Stimulated activated CD4-positive, alpha-beta T cell treated with anti-CD3 and anti-CD28 coated beads, Interleukin-12 subunit alpha, Interleukin-12 subunit beta, amount 100 ng/mL, for 4 hours (primary cell): ENCODE data around the gene THEMIS2.

Source experiments
- DNase-seq: peaks from one replicate; pipeline ENCODE4 v3.0.0-alpha.2; 2020

THEMIS2 gene

DNA sequence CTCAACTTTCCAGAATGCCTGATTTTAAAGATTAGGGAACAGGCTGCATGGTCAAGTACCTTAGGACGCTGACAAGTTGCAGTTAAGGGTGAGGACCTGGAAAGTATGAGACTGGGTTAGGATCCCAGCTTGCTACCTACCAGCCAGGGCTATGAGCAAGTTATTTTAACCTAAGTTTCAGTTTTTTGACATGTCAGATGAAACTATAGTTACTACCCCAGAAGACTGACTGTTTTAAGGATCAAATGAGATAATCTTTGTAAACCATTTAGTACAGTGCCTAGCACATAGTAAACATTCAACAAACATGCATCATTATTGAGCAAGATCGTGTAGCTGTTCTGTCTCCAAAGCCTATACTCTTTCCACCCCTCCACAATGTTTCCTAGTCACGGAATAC lies 14.4 kb downstream of the THEMIS2 start:
- no peak for DNase-seq

DNA sequence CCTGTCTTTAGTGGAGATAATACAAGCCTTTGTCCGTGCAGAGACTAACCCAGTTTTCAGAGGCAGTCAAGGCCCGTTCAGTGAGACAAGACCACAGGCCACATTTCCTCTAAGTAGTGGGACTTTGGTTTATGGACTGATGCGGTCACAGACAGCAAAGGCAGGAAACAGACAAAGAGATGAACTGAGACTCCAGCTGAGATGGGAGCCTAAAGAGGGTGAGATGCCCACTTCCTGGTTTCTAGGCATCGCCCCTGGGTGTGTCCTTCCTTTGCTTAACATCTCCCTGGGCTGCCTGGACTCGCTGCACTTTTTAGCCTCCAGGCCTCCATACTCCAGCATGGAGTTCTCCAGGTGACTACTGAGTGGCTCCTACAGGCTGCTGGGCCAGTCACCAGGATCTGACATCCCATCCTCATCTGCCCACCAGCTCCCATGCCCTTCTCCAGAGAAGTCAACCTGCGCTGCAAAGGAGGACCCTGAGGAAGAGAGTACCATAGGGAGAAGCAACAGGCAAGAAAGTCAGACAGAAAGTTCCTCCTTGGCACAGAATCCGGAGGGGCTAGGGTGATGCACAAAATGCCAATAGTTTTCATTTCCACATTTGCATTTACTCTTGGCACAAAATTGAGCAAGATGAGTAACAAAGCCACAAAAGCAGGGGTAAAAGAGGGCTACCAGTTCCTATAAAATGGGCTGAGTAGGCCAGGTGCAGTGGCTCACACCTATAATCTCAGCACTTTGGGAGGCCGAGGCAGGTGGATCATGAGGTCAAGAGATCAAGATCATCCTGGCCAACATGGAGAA lies 15.1 kb downstream of the THEMIS2 start:
- no peak for DNase-seq

DNA sequence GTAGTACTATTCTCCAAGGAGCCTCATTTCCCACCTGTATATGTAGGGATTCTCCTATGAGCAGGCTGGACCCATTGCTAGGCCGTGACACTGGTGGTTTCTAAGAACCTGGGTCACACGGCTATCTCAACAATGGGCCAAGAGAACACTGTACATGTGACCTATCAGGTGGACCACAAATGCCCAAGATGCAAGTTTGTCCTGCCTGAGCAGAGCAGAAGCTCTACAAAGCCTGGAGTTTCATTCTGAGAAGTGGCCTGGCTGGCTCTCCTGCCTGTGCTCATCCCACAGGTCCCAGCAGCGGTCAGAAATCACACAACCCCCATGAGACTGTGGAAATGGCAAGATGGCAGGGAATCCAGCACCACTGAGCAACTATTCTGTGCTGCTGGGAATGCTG lies 17.2 kb downstream of the THEMIS2 start:
- DNase-seq = no peak

DNA sequence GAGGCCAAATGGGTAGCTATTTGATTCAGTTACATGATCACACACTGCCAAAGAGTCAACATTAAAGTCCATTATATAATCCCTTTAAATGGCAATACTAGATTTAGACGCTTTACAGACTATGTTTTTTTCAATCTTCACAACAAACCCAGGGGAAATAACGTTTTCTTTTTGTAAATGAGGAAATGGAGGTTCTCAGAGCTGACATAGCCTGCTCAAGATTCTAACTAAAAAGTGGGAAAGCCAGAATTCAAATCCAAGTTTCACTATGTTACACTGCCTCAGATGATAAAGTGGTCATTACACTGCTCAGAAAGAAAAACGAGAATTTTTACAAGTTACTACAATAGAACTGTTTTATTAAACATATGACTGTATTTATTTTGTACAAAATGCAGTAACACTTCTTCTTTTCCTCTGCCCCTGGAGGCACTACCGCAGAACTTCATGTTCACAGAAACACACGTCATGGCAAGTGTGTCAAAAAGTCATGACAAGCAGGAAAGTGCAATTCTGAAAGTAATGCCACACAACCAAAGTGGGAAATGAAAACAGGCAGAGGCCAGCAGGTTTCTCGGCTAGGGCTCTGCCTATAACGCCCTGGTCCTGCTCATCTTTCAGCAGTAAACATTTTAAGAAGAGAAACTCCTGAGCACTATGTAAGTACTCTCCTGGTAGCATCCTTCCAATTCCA lies 19.0 kb downstream of the THEMIS2 start:
- DNase-seq = no peak

DNA sequence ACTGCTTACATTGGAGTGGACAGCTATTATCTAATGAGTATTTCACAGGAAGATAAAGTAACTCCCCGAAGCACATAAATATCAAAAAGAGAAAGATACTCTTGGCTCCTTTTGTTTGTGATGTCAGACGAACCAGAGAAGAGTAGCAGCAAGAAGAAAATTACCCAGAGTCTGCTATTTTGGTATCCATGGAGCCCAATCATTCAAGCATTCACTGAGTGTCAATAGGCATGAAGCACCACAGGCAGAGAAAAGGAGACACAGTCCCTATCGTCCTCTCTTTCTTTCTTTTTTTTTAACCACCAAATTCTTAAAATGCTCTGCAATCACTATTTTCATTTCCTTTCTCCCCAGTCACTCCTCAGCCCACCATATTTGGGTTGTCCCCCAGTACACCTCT lies 22.2 kb downstream of the THEMIS2 start:
- no peak for DNase-seq

DNA sequence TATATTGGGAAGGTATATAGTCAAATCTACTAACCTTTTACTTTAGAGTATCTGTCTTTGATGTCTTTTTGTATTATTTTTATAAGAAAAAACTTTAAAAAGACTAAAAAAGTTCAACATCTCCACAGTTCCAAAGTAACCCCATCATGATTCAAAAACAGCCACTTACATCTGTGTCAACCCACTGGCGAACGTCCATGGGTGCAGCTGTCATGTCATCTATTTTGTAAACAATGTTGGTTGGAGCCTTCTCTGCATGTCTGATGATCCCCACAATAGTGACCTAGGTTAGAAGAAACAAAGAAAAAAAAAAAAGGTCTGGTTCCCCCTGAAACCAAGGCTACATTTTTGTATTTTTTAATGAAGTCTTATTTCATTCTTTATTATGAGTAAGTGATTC lies 34.4 kb downstream of the THEMIS2 start:
- no peak for DNase-seq

DNA sequence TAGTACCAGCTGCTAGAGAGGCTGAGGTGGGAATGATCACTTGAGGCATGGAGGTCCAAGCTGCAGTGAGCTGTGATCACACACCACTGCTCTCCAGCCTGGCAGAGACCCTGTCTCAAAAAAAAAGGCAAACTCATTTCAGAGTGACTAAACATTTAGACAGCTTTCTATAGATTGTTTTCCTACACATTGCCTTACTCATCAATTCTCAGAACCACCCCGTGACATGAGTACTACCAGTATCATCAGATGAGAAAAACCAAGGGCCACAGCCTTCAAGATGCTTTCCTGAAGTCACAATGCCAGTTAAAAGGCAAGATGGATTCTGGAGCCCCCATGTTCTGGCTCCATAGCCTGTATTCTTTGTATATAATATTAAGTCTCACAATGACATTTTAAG lies 40.1 kb downstream of the THEMIS2 start:
- DNase-seq = no peak

DNA sequence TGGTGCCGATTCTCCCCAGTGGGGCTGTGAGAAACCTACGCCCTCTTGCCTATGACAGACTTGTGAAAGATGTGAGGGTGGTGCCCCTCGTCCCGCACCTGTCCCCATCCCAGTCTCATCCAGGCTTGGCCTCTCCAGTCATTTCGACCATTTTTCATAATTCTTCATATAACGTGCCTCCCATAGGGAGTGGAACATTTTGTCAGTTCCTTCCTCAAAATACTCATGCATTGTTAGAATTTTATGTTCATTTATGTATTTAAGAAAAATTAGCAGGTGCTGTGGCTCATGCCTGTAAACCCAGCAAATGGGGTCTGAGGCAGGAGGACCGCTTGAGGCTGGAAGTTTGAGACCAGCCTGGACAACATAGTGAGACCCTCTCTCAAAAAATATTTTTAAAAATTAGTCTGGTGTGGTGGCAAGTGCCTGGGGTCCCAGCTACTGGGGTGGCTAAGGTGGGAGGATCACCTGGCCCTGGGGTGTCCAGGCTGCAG lies 42.8 kb downstream of the THEMIS2 start:
- no peak for DNase-seq

DNA sequence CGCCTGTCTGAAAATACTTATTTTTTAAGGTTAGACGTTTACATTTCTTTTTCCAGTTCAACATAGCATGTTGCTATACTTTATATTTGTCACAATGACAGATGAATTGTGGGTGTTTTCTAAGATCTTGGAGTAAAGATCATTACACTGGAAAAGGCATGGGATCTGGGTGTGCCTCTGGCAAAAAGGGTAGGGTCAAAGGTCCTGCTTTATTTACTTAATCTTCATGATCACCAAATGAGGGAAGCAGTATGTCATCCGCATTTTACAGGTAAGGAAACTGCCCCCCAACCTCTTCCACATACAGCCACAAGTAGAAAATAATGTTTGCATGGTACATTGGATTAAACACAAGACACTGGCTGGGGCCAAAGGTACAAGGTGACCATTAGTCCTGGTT lies 49.9 kb downstream of the THEMIS2 start:
- no peak for DNase-seq

DNA sequence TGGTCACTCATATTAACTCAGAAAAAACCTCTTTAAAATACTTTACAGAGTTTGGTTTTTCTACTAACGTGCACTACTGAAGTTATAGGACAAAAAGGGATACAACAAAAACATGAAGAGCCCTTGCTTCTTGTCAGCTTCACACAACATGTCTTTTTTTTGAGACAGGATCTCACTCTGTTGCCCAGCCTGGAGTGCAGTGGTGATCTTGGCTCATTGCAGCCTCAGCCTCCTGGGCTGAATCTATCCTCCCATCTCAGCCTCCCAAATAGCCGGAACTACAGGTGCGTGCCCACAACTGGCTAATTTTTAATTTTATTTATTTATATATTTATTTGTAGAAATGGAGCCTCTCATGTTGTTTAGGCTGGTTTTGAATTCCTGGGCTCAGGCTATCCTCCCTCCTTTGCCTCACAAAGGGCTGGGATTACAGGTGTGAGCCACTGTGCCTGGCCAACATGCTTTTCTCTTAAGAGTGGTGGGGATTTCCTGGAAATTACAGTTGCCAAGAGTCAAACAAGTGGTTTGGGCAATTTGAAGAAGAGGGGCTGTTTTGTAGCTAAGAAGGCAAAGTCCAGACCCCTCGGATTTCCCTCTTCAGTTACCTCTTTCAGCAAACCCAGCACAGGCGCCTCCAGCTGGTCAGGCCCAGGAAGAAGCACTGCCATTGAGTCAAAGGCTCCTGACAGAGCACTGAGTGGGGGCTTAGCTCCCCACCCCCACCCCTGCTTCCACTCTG lies 56.0 kb downstream of the THEMIS2 start:
- DNase-seq = no peak

DNA sequence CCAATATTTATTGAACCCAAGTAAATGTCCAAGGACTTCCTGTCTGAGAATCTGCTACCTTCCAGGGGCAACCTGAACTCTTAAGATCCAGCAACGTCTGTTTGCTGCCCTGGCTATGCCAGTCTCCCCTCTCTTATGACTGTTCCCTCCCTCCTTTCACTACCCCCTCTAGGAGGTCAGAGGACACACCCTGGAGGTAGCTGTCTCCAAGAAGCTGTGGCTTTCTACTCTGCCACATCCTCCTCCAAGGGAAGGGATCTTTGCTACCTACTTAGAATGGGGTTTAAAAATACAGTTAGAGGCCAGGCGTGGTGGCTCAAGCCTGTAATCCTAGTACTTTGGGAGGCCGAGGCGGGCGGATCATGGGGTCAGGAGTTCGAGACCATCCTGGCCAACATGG lies 58.8 kb downstream of the THEMIS2 start:
- no peak for DNase-seq

DNA sequence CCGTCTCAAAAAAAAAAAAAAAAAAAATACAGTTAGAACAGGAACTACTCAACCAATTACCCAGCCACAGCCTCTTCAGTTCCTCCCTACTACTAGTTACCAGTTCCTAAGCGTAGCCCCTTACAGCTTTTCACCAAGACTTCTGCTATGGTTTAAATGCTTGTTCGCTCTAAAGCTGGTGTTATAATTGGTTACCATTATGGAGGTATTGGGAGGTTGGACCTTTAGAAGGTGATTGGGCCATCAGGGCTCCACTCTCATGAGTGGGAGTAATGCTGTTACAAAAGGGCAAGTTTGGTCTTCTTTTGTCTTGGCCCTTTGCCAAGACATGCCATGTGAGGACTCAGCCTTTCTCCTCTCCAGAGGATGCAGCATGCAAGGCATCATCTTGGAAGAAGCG lies 59.4 kb downstream of the THEMIS2 start:
- DNase-seq = no peak

DNA sequence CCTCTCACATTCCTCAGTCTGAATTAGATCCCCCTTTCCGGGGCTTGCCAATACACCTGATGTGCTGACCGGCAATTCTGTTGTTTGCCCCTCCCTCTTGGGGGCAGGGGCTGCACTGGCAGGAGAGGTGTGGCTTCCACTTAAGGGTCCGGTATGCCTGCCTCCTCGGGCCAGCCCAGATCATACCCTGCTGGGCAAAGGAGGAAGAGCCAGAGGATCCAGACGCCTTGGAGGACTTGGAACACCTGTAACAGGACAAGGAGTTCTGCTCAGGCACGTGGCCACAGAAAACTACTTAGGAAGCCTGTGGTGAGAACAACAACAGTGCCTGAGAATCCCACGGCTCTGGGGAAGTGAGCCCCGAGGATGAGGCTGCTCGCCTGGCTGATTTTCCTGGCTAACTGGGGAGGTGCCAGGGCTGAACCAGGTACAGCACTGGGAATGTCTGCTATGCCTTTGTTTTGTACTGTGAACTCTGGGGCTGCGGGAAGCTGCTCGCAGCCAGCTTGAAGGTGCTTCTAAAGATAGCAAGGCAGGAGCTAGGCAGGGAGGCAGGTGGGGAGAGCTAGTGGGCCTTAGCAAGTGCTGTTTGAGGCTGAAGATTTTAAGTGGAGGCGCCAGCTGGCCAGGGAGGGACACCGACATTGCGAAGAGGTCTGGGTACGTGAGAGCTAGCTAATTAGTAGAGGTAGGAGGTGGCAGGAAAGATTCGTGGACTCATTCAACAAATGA lies 62.6 kb downstream of the THEMIS2 start, which contains the start of gene SMPDL3B:
SMPDL3B (plus strand) TSS at position 183 of the 732 bp plus-strand sequence; CDS start at position 367, 184 bp downstream.
- DNase-seq = no peak

DNA sequence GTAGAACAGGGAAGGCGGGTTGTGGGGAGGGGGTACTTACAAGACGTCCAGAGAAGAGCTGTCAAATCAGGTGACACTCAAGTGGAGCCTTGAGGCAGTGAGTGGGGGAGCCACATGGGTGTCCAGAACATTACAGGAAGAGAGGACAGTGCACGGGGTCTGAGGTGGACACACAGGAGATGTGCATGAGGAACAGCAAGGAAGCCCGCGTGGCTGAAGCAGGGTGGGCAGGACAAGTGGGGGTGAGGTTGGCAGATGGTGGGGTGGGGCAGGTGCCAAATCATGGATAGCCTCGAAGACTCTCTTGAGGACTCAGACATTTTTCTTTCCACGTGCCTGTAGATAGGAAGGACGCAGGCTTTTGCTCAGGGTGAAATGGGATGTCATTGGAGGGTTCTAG lies 63.4 kb downstream of the THEMIS2 start:
- DNase-seq = no peak
